Activated naive CD4-positive, alpha-beta T cell treated with anti-CD3 and anti-CD28 coated beads for 36 hours (primary cell): ENCODE data around the gene TTC9B. TPM values are rescaled to one million over a fixed set of nuclear protein-coding genes. Genes with fewer than 3 reads are reported as not detected.

Experiments used
- CTCF ChIA-PET: fragments of 350-600 bp; sonication (Branson Sonifier 250); formaldehyde crosslinking; loops from one replicate; lab custom pipeline; 2021; ENCODE audit warnings: antibody characterized with exemption; lab: Charles Lee
- DNase-seq: peaks from one replicate; pipeline ENCODE4 v3.0.0-alpha.2; 2020
- H3K27ac Mint-ChIP-seq: one replicate; pipeline ENCODE4 v1.8.0; 2021; ENCODE audit warnings: mild to moderate bottlenecking, mixed read lengths
- H3K27me3 Mint-ChIP-seq: one replicate; pipeline ENCODE4 v1.8.0; 2021; ENCODE audit warnings: low read depth, mixed read lengths
- H3K36me3 Mint-ChIP-seq: one replicate; pipeline ENCODE4 v1.8.0; 2021; ENCODE audit warnings: low read depth, mixed read lengths
- H3K4me1 Mint-ChIP-seq: one replicate; pipeline ENCODE4 v1.8.0; 2021; ENCODE audit warnings: low read depth, mixed read lengths
- H3K4me3 Mint-ChIP-seq: one replicate; pipeline ENCODE4 v1.8.0; 2021; ENCODE audit warnings: mild to moderate bottlenecking, moderate library complexity, mixed read lengths
- H3K9me3 Mint-ChIP-seq: one replicate; pipeline ENCODE4 v1.8.0; 2021; ENCODE audit warnings: mixed read lengths
- intact Hi-C: fragments of 100-400 bp; cut with micrococcal nuclease; formaldehyde crosslinking; loops from one replicate; pipeline ENCODE4 v1.15.1; 2023
- total RNA-seq, 2 experiments: library from RNA; stranded (reverse); gene quantifications; one replicate each; pipeline ENCODE4 v1.2.3, GENCODE V29; 2021

Gene TTC9B
- total RNA-seq, 2 experiments from 2014 or later, result not detected

DNA sequence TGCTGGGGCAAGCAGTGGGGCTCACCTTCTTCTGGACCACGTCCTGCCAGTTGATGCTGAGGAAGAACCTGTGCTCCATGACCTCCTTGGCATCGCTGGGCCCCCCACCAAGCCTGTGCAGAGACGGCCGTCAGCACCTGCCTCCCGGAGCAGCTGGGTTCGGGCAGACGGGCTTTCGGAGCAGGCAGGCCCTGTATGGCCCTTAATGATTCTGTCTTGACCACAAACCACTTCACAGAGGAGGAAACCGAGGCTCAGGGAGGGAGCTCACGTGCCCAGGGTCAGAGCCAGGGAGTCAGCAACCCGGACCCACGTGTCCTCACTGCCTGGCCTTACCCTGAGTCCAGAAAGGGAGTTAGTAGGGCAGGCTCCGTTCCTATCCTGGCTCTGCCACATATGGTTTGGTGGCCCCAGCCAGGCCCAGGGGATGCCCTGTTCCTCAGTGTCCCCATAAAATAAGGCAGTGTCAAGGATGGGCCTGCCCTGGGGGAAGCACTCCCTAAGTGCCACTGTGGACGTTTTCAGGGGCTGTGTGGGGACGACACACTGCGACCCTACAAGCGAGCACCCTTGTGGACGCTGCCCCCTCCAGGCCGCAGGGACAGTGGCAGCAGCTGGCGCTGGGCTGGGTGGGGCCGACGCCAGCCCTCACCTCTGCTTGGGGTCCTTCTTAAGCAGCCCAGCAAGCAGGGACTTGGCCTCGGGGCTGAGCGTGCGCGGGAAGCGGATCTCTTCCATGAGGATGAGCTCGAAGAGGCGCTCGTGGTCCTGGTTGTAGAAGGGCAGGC, 17.2 kb upstream of the TTC9B start:
- CTCF ChIA-PET, result interaction anchor here (1.0 kb wide), 1 partner anchor 95 kb away, joined by 3 read pairs; no protein-coding TSS in a partner anchor
- no peak overlapping the region for H3K27ac Mint-ChIP-seq
- H3K4me3 Mint-ChIP-seq, result no peak overlapping the region
- no peaks in the 10 kb centered on the region for H3K27me3 Mint-ChIP-seq
- intact Hi-C loops, result no loop called here
- H3K9me3 Mint-ChIP-seq, result no peaks in the 10 kb centered on the region
- no peaks in the 10 kb centered on the region for H3K4me1 Mint-ChIP-seq
- peaks cover 6% of the 10 kb centered on the region for H3K36me3 Mint-ChIP-seq
- no peak for DNase-seq

DNA sequence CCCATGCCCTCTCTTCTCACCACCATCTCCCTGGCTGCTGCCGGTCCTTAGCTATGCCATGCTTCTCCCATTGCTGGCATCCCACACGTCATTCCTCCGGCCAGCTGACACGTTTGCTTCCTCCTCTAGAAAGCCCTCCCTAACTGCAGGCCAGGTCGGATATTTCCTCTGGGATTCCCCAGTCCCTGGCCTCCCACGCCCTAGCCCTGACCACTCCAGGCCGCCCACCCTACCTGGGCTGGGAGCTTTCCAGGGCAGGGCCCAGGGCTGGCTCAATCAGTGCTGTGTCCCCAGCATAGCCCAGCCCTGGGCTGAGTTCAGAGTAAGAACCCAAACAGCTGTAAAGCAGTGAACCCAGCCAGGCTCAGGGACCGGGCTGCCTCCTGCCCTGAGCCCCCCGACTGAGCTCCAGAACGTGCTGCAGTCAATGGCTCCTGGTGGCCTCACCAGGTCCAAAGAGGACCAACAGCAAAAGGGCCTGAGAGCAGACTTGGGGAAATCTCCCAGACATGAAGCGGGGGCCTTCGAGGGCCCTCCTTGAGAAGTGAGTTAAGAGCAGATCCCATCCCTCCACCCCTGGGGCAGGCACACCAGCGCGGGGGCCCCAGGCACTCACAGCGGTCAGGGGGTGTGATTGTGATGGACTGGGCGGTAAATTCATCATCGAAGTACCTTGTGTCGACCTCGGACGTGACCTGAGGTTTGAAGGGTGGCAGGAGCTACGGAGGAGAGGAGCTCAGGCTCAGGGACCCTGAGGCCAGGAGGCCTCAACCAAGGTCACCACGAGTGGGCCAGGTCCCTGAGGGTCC, 16.4 kb upstream of the TTC9B start:
- no peak for DNase-seq
- H3K4me3 Mint-ChIP-seq, result no peak overlapping the region
- H3K27me3 Mint-ChIP-seq, result no peaks in the 10 kb centered on the region
- H3K4me1 Mint-ChIP-seq, result peaks cover 7% of the 10 kb centered on the region
- H3K9me3 Mint-ChIP-seq, result no peaks in the 10 kb centered on the region
- H3K27ac Mint-ChIP-seq, result no peak overlapping the region
- CTCF ChIA-PET, result interaction anchor here (1.0 kb wide), 1 partner anchor 94 kb away, joined by 3 read pairs; no protein-coding TSS in a partner anchor
- intact Hi-C loops, result no loop called here
- peaks cover 5% of the 10 kb centered on the region for H3K36me3 Mint-ChIP-seq

DNA sequence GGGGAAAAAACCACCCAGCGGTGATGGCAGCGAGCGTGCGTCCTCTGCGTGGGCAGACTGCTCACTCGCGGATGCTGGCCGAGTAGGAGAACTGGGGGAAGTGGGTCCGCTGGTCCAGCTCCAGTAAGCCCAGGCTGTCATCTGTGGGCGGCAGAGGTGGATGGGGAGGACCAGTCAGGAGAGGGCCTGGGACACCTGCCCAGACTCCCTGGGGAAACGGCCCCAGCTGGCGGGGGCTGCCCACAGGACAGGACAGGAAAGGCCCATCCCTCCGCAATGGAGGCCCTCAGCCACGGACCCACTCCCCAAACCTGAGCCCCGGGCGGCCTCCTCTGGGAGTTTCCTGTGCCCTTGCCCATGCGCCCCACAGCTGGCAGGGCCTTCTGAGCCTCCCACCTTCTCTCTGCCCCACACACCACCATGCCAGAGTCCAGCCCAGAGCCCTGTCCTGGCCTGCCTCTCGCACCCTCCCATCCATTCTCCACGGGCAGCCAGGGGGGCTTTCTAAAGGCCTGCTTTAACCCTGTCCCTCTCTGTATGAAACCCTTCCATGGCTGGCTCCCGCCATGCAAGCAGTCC, 15.7 kb upstream of the TTC9B start:
- intact Hi-C loops, result no loop called here
- Mint-ChIP-seq H3K27ac (no peak overlapping the region), H3K4me1 (peaks cover 15% of the 10 kb centered on the region), H3K9me3 (no peaks in the 10 kb centered on the region), H3K27me3 (no peaks in the 10 kb centered on the region), H3K36me3 (peaks cover 5% of the 10 kb centered on the region), H3K4me3 (no peak overlapping the region)
- CTCF ChIA-PET, result no interaction called here
- no peak for DNase-seq

DNA sequence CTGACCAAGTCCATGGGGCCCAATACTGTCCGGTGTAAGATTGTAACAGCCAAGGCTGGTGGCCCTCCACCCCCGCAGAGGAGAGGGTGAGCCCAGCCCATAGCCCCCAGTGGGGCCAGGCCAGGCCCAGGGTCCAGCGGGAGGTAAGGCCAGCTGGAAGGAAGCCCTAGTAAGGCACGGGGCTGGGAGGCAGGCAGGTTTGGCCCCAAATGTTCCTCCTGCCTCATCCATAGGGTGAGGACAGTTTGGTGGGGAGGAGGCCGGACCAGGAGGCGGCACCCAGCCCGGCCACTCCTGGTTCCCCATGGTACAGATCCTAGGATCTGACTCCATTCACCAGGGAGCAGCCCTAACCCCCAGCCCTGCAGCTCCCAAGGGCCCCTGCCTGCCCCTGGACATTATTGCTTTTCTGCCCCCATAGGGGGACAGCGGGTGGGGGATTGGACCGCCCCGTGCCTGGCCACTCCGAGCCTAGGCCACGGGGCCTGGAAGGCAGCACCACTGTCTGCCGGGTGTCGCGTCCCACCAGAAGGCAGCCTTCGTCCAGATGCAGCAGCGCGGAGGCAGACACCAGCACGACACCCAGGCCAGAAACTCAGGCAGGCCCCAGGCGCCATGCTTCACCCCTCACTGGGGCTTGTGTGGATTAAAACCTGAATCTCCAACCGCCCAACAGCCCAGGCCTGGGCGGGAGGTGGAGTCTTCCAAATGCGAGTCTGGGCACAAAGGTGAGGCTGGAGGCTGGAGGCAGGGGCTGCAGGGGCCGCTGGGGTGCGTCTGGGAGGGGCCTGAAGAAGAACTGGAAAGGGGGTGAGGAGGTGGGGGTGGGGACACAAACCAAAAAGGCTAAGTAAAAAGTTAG, 15.0 kb upstream of the TTC9B start:
- Mint-ChIP-seq H3K27me3 (peaks cover 1% of the 10 kb centered on the region), H3K9me3 (no peaks in the 10 kb centered on the region), H3K4me3 (no peak overlapping the region), H3K4me1 (peaks cover 18% of the 10 kb centered on the region), H3K36me3 (peaks cover 4% of the 10 kb centered on the region), H3K27ac (no peak overlapping the region)
- intact Hi-C loops, result no loop called here
- CTCF ChIA-PET, result no interaction called here
- DNase-seq, result no peak

DNA sequence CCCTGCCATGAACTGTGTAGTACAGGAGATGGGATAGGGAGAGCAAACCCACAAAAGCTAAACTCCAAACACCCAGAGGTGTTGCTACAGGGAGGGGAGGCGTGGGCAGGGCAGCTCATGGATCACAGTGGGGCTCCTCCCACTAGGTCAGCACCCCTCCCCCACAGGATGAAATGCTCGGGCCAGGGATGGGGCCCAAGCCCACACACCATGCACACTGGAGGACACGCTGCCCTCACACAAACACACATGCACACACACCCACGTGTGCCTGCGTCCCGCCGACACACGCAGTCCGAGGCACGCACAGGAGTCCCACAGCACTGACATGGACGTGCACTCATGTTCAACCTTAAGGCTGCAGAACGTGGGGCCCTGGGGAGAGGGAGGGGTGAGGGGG, 14.3 kb upstream of the TTC9B start:
- intact Hi-C loops, result no loop called here
- no peaks in the 10 kb centered on the region for H3K9me3 Mint-ChIP-seq
- H3K4me3 Mint-ChIP-seq, result no peak overlapping the region
- H3K27ac Mint-ChIP-seq, result no peak overlapping the region
- H3K27me3 Mint-ChIP-seq, result peaks cover 7% of the 10 kb centered on the region
- peaks cover 20% of the 10 kb centered on the region for H3K4me1 Mint-ChIP-seq
- peaks cover 2% of the 10 kb centered on the region for H3K36me3 Mint-ChIP-seq
- no peak for DNase-seq
- CTCF ChIA-PET, result interaction anchor here (1.0 kb wide), 1 partner anchor 12 kb away, joined by 3 read pairs; no protein-coding TSS in a partner anchor

DNA sequence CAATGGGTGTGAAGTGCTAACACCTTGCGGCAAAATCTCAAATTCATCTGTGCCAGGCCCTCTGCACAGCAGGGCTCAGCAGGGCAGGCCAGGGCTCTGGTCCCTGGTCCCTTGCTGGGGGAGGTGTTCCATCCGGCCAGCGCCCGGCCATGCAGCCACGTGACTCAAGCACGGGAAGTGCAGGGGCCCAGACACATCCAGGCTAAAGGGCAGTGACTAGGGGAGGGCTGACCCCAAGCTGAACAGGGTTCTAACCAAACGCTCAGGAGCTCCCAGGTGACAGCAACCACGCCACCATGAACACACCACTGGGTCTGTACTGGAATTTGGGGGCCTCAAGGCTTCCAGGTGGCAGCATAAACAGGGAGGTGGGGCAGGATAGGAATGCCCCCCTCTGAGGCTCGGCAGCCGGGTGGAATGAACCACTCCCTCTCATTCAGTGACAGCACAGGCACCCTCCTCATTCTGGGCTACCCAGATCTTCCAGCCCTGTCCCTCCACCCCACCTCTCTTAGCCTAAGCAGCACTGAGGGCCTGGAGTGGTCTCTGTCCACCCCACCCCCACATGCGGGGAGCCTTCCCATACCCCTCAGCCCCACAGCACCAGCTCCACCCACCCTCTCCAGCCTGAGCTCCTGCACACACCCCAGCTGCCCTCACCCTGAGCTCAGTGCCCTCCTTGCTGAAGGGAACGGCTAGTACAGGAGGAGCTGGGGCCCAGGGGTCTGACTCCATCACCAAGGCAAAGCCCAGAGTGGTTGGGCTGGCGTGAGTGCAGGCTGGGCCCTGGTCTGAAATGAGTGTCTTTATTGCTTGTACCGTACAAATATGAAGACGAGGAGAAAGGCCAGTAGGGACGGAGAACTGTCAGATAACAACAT, 13.6 kb upstream of the TTC9B start:
- H3K9me3 Mint-ChIP-seq, result no peaks in the 10 kb centered on the region
- no peak overlapping the region for H3K27ac Mint-ChIP-seq
- no peaks in the 10 kb centered on the region for H3K36me3 Mint-ChIP-seq
- peaks cover 12% of the 10 kb centered on the region for H3K27me3 Mint-ChIP-seq
- no peak for DNase-seq
- H3K4me3 Mint-ChIP-seq, result no peak overlapping the region
- intact Hi-C loops, result no loop called here
- peaks cover 21% of the 10 kb centered on the region for H3K4me1 Mint-ChIP-seq
- CTCF ChIA-PET, result interaction anchor here (0.6 to 1.0 kb wide), 2 partner anchors 11 to 486 kb away, joined by 3 to 5 read pairs; no protein-coding TSS in a partner anchor

DNA sequence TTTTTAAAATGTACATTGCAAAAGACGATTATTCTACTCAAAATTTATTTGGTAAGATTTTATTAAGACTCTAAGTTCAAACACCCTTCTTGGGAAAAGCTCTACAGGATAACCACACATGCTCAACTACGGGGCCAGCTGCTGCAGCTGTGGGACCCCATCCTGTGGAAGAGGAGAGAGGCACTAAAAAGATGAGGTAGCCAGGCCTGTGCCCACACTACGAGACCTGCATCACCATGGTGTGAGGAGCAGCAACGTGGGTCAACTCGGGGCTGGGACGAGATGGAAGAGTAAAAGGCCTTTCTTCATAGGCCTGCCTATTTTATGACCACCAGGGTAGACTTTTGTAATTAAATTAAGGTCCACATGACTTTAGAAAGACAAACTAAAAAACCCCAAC, 12.9 kb upstream of the TTC9B start:
- Mint-ChIP-seq H3K27ac (no peak overlapping the region), H3K27me3 (peaks cover 16% of the 10 kb centered on the region), H3K36me3 (no peaks in the 10 kb centered on the region), H3K4me3 (no peak overlapping the region), H3K9me3 (no peaks in the 10 kb centered on the region), H3K4me1 (peaks cover 24% of the 10 kb centered on the region)
- intact Hi-C loops, result no loop called here
- CTCF ChIA-PET, result no interaction called here
- DNase-seq, result no peak

DNA sequence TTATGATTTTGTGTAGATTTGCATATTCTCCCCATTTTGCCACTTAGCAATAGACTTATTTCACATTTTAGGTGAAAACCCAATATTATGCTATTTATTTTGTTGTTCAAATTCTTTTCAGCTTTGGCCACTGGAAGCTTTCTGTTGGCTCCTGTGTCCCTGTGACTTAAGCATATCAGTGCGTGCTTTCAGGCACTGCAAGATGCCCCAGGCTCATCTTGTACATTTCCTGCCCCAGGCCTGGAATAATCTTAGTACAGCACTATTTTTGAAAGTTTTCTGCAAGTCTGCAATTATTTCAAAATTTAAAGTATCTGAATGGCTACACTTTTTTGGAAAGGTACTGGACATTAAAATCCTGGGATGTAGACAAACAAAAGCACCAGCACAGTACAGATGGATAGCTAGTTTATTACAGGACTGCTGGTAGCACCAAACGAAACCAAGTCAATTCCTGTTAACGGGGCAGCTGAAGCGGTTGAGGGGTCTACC, 11.8 kb upstream of the TTC9B start:
- H3K9me3 Mint-ChIP-seq, result no peaks in the 10 kb centered on the region
- peaks cover 26% of the 10 kb centered on the region for H3K27me3 Mint-ChIP-seq
- DNase-seq, result no peak
- H3K4me1 Mint-ChIP-seq, result peaks cover 32% of the 10 kb centered on the region
- no peaks in the 10 kb centered on the region for H3K36me3 Mint-ChIP-seq
- CTCF ChIA-PET, result interaction anchor here (0.9 kb wide), 1 partner anchor 90 kb away, joined by 4 read pairs; no protein-coding TSS in a partner anchor
- no peak overlapping the region for H3K4me3 Mint-ChIP-seq
- no peak overlapping the region for H3K27ac Mint-ChIP-seq
- intact Hi-C loops, result loop anchor here (2.0 to 5.0 kb wide), 3 partner anchors 52 to 233 kb away; partner anchors contain the start of genes C19orf47, PLD3 and ZNF546

DNA sequence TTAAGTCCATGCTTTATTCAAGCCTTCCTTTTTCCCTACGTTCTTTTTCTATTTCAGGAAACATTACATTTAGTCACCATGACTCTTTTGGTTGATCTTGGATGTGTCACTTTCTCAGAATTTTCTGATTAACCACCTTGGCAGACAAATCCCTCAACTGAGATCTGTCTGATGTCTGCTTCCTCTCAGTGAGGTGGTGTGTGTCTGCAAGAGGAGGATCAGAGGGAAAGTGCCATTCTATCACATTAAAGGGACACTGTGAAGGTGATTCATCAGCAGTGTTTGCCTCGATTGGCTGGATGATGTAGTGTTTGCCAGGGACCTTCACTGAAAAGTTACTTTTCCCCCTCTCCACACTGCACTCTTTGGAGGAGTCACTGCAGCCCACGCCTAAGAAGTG, 11.3 kb upstream of the TTC9B start:
- intact Hi-C loops, result loop anchor here (2.0 to 5.0 kb wide), 3 partner anchors 53 to 232 kb away; partner anchors contain the start of genes C19orf47, PLD3 and ZNF546
- peak overlapping the region; percentile 67 for H3K27ac Mint-ChIP-seq
- CTCF ChIA-PET, result no interaction called here
- no peak overlapping the region for H3K4me3 Mint-ChIP-seq
- no peaks in the 10 kb centered on the region for H3K36me3 Mint-ChIP-seq
- H3K9me3 Mint-ChIP-seq, result no peaks in the 10 kb centered on the region
- H3K27me3 Mint-ChIP-seq, result peaks cover 31% of the 10 kb centered on the region
- DNase-seq, result peak; percentile 61
- peaks cover 32% of the 10 kb centered on the region for H3K4me1 Mint-ChIP-seq

DNA sequence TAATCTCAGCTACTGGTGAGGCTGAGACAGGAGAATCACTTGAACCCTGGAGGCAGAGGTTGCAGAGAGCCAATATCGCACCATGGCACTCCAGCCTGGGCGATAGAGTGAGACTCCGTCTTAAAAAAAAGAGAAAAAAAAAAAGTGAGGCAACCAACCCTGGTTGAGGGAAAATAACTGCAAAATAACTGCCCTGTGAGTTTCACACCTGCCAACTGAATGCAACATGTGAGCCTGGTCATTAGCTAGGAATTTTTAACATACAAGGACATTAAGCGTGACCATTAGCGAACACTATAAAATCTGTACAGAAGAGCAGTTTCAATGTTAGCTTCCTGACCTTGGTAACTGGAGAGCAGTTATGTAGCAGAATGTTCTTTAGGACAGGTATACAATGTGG, 10.7 kb upstream of the TTC9B start:
- CTCF ChIA-PET, result no interaction called here
- H3K27ac Mint-ChIP-seq, result no peak overlapping the region
- no peaks in the 10 kb centered on the region for H3K36me3 Mint-ChIP-seq
- peaks cover 37% of the 10 kb centered on the region for H3K27me3 Mint-ChIP-seq
- H3K4me3 Mint-ChIP-seq, result no peak overlapping the region
- H3K9me3 Mint-ChIP-seq, result no peaks in the 10 kb centered on the region
- no peak for DNase-seq
- intact Hi-C loops, result loop anchor here (2.0 to 5.0 kb wide), 3 partner anchors 53 to 232 kb away; partner anchors contain the start of genes C19orf47, PLD3 and ZNF546
- peaks cover 32% of the 10 kb centered on the region for H3K4me1 Mint-ChIP-seq
